Esophagus squamous epithelium (tissue), 4 donors: ENCODE data around the gene MTAP.

ENCODE experiments used
- CTCF ChIP-seq, 6 experiments: fragments of 450-650 bp in 4 of 6; fragments of 200-600 bp in 2 of 6; sonication (generic) in 2 of 6; IDR thresholded peaks; one replicate each; pipeline ENCODE4 v1.5.1; 2016 to 2019; ENCODE audit warnings: antibody characterized with exemption in 6 of 6, mild to moderate bottlenecking in 4 of 6, moderate library complexity in 4 of 6
- POLR2A ChIP-seq, 4 donors: fragments of 450-650 bp; IDR thresholded peaks; one replicate each; pipeline ENCODE4 v1.6.1; 2017; ENCODE audit warnings: antibody characterized with exemption in 4 of 4, mild to moderate bottlenecking in 4 of 4, moderate library complexity in 3 of 4

- TF ChIP-seq CTCF (IDR thresholded peaks at IDR 0.05) (no peak), POLR2A (IDR thresholded peaks at IDR 0.05) (no peak)
Measured at GRCh38 chr9:21833090-21833801, 30.8 kb downstream of the MTAP start.
